ENCODE data around the gene ZNF253. TPM values are rescaled to one million over a fixed set of nuclear protein-coding genes. Genes with fewer than 3 reads are reported as not detected.
"Not testable (repeated sequence)": the region's sequence is repeated elsewhere in the genome, so short reads cannot be mapped to it uniquely, and the experiment has no call there.

The ZNF253 gene
- total RNA-seq, 1 experiment from 2014 or later = 5.0 TPM

DNA sequence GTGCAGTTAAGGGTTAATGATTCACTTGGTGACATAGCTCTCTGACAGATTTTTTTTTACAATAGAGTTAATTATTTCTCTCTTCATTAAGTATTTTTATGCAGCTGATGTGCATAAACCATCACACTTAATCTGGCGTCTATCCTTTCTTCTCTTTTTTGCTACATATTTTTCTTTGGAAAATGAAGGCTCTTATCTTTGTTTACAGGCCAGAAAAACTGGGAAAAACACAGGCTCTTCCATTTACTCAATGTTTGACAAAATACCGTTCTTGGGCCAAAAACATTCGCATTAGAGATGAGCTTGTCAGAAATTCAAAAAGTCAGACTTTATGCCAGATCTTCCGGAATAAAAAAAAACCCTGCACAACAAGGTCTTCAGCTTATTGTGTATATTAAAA lies 12.0 kb downstream of the ZNF253 start:
- CTCF ChIA-PET = no interaction called here
- no peak overlapping the region for H3K27ac Mint-ChIP-seq (ENCODE audit: unreplicated experiment)
- DNase-seq = no peak
- no peaks in the 10 kb centered on the region for H3K4me1 Mint-ChIP-seq (ENCODE audit: low read depth, unreplicated experiment)
- intact Hi-C loops (cut with micrococcal nuclease; ENCODE audit: unreplicated experiment) = no loop called here
- H3K36me3 Mint-ChIP-seq (ENCODE audit: insufficient read depth, unreplicated experiment) = peaks cover 7% of the 10 kb centered on the region
- H3K9me3 Mint-ChIP-seq (ENCODE audit: low read depth, unreplicated experiment) = no peaks in the 10 kb centered on the region
- BruUV-seq (replicated peaks) = no TSS peak
- no peak overlapping the region for H3K4me3 Mint-ChIP-seq (ENCODE audit: low read depth, unreplicated experiment)
- no peaks in the 10 kb centered on the region for H3K27me3 Mint-ChIP-seq (ENCODE audit: unreplicated experiment)
- no peak for TF ChIP-seq CTCF (IDR thresholded peaks at IDR 0.05; ENCODE audit: unreplicated experiment)

DNA sequence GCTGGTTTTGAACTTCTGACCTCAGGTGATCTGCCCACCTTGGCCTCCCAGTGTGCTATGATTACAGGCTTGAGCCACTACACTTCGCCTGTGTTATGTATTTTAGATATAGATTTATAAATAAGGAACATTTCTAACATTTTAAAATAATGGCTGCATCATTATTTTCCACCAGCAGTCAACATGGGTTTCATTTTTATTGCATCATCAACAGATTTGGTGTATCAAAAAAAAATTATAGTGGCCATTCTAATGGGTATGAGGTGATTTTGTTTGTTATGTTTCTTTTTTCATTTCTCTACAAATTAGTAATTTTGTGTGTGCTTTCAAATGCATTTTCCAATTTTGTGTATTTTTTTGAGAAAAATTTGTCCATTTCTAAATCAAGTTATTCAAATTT lies 18.9 kb downstream of the ZNF253 start:
- DNase-seq = no peak
- H3K4me1 Mint-ChIP-seq (ENCODE audit: low read depth, unreplicated experiment) = no peaks in the 10 kb centered on the region
- intact Hi-C loops (cut with micrococcal nuclease; ENCODE audit: unreplicated experiment) = no loop called here
- H3K4me3 Mint-ChIP-seq (ENCODE audit: low read depth, unreplicated experiment) = no peak overlapping the region
- no peaks in the 10 kb centered on the region for H3K36me3 Mint-ChIP-seq (ENCODE audit: insufficient read depth, unreplicated experiment)
- no peak for TF ChIP-seq CTCF (IDR thresholded peaks at IDR 0.05; ENCODE audit: unreplicated experiment)
- no peak overlapping the region for H3K27ac Mint-ChIP-seq (ENCODE audit: unreplicated experiment)
- no peaks in the 10 kb centered on the region for H3K27me3 Mint-ChIP-seq (ENCODE audit: unreplicated experiment)
- BruUV-seq (replicated peaks) = no TSS peak
- H3K9me3 Mint-ChIP-seq (ENCODE audit: low read depth, unreplicated experiment) = peaks cover 2% of the 10 kb centered on the region
- CTCF ChIA-PET = no interaction called here

- H3K27me3 Mint-ChIP-seq (ENCODE audit: unreplicated experiment); H3K4me3 Mint-ChIP-seq (ENCODE audit: low read depth, unreplicated experiment); DNase-seq; intact Hi-C loops (cut with micrococcal nuclease; ENCODE audit: unreplicated experiment); CTCF ChIA-PET; H3K9me3 Mint-ChIP-seq (ENCODE audit: low read depth, unreplicated experiment); H3K36me3 Mint-ChIP-seq (ENCODE audit: insufficient read depth, unreplicated experiment); BruUV-seq (replicated peaks); H3K27ac Mint-ChIP-seq (ENCODE audit: unreplicated experiment); H3K4me1 Mint-ChIP-seq (ENCODE audit: low read depth, unreplicated experiment): not testable (repeated sequence)
Measured at GRCh38 chr19:19892055-19892941, 26.6 kb downstream of the ZNF253 start.

DNA sequence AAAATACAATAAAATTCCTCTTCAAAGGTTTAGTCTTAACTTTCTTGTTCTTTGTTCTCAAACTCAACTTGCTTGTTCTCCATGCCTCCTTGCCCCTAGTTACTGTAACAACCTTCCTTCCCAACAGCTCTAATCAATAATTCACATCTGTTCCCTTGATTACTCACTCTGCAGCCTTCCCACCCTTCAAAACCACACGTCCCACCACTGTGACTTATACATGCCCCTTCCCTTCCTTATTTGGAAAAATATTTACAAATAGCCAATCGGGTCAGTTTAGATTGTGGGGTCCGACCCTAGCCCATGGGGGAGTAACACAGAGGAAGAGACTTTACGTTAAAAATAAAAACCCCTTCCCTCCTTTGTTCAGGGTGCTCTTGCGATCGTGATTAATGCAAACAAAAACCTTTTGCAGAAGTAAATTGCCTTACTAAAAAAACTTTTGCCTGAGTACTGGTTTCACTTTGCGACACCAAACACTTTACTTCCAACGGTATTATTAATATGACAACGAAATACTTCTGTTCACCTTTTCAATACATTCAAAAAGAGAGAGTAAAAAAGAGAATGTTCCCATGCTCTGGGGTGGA lies 34.6 kb downstream of the ZNF253 start:
- intact Hi-C loops (cut with micrococcal nuclease; ENCODE audit: unreplicated experiment) = loop anchor here (10.0 kb wide), 1 partner anchor 1865 kb away; the partner anchor contains the start of gene ZNF100
- H3K4me1 Mint-ChIP-seq (ENCODE audit: low read depth, unreplicated experiment) = peaks cover 9% of the 10 kb centered on the region
- H3K27me3 Mint-ChIP-seq (ENCODE audit: unreplicated experiment) = no peaks in the 10 kb centered on the region
- peak; percentile 6 for DNase-seq
- H3K27ac Mint-ChIP-seq (ENCODE audit: unreplicated experiment) = peak overlapping the region; percentile 62
- TF ChIP-seq CTCF (IDR thresholded peaks at IDR 0.05; ENCODE audit: unreplicated experiment) = no peak
- peaks cover 17% of the 10 kb centered on the region for H3K9me3 Mint-ChIP-seq (ENCODE audit: low read depth, unreplicated experiment)
- peak overlapping the region; percentile 85 for H3K4me3 Mint-ChIP-seq (ENCODE audit: low read depth, unreplicated experiment)
- CTCF ChIA-PET = interaction anchor here (0.6 kb wide), 1 partner anchor 237 kb away, joined by 3 read pairs; the partner anchor contains the start of gene ATP13A1
- no TSS peak for BruUV-seq (replicated peaks)
- peaks cover 31% of the 10 kb centered on the region for H3K36me3 Mint-ChIP-seq (ENCODE audit: insufficient read depth, unreplicated experiment)
